ENCODE measurements around the gene RBM23. TPM values are rescaled to one million over a fixed set of nuclear protein-coding genes. Genes with fewer than 3 reads are reported as not detected.
A peak's percentile ranks its signal among the peaks of the same experiment; 100 is the strongest.

Gene RBM23
- total and polyA plus RNA-seq, 9 of the 15 experiments (the other 6 are each of a cell fraction or from before 2014, with no cell fraction given) = 46.0 to 102 (median 58.5) TPM

- peak; percentile 70; the same call in 1 of the 2 replicates for TF ChIP-seq BCOR (IDR thresholded peaks at IDR 0.05)
- peak; percentile 96 for TF ChIP-seq RBM25 (IDR thresholded peaks at IDR 0.05; ENCODE audit: low read depth, low read length, severe bottlenecking)
- no peak for TF ChIP-seq PBX2 (CRISPR knock-in tag; IDR thresholded peaks at IDR 0.05; ENCODE audit: low read depth)
- TF ChIP-seq PBX2 (tag; conservative IDR thresholded peaks at IDR 0.05; ENCODE audit: low read depth) = no peak
- 0 out of 4 replicates have a peak, but pooled peaks of 1 of the 2 experiments have one; percentile 56 for TF ChIP-seq KDM1A (IDR thresholded peaks at IDR 0.05)
- WGBS (ENCODE audit: insufficient coverage, low coverage, missing lambda C conversion rate) = 42% methylated on average over 1 of the region's 1 CpG
- no peak for ATAC-seq
Measured at GRCh38 chr14:22935156-22935555, 16.2 kb upstream of the RBM23 start.

More at GRCh38 chr14:22935156-22935555, 16.2 kb upstream of the RBM23 start:
- Histone ChIP-seq H3K79me2 (ENCODE audit: control insufficient read depth, insufficient read depth, low read length) (no peaks in the 10 kb centered on the region), H3K4me2 (ENCODE audit: insufficient read depth, low read length) (no peak overlapping the region), H3K27me3 (ENCODE audit: control insufficient read depth in 2 of 2, insufficient read depth in 2 of 2, low read length in 2 of 2) (no peaks in the 10 kb centered on the region), H4K20me1 (replicated peaks; ENCODE audit: control insufficient read depth, insufficient read depth, low read length) (no peaks in the 10 kb centered on the region), H3K4me3 (no peak overlapping the region), H3K9me1 (ENCODE audit: control insufficient read depth, insufficient read depth, low read length) (no peaks in the 10 kb centered on the region), H3K9me3 (replicated peaks; ENCODE audit: control insufficient read depth, insufficient read depth, low read depth, low read length) (no peaks in the 10 kb centered on the region), H3K4me1 (replicated peaks in 1 of 2; ENCODE audit: control insufficient read depth in 2 of 2, insufficient read depth in 2 of 2, low read length in 2 of 2) (peaks cover 0 to 5% of the 10 kb centered on the region in 2 experiments; a peak in 3 of 5 replicates), H3K27ac (ENCODE audit: extremely low read depth, low read depth, low read length) (no peak overlapping the region), H2AFZ (ENCODE audit: low read depth, low read length) (no peak overlapping the region), H3K36me3 (ENCODE audit: control insufficient read depth, insufficient read depth, low read length) (no peaks in the 10 kb centered on the region), H3K9ac (ENCODE audit: insufficient read depth in 1 of 2, low read depth in 2 of 2, low read length in 2 of 2) (no peak overlapping the region)
- no peak for FAIRE-seq
- intact Hi-C loops (cut with micrococcal nuclease) = no loop called here
- ChIA-PET POLR2A (interaction anchor here (1.1 kb wide), 1 partner anchor 20 kb away, joined by 3 read pairs; no protein-coding TSS in a partner anchor), CTCF (ENCODE audit: low intra/inter-chr PET ratio) (no interaction called here)
- no TSS peak for BruUV-seq (replicated peaks)
- DNase-seq (ENCODE audit: extremely low read depth in 1 of 4, low spot score in 3 of 4) = no peak
- in situ Hi-C loops (cut with MboI) = no loop called here

Data from K562 (cell line).